Fibroblast of lung (primary cell): ENCODE results near the gene SGMS2. TPM values are rescaled to one million over a fixed set of nuclear protein-coding genes. Genes with fewer than 3 reads are reported as not detected.

ENCODE experiments used
- DNase-seq, 2 donors: peaks; one replicate each; pipeline versions ENCODE4 v3.0.0 to v3.0.0-alpha.2; 2010; ENCODE audit warnings: low read depth in 2 of 2
- H2AFZ ChIP-seq: 2 replicates; pipeline ENCODE4 v1.5.1; 2012; ENCODE audit warnings: low read length, control low read depth, inconsistent platforms
- H3K27ac ChIP-seq: 2 replicates; pipeline ENCODE4 v1.5.1; 2011; ENCODE audit warnings: low read length, control low read depth; ENCODE audit not compliant: insufficient read depth
- H3K27me3 ChIP-seq: 2 replicates; pipeline ENCODE4 v1.5.1; 2011; ENCODE audit warnings: mild to moderate bottlenecking, low read length; ENCODE audit not compliant: control insufficient read depth, insufficient read depth
- H3K36me3 ChIP-seq: 2 replicates; pipeline ENCODE4 v1.5.1; 2011; ENCODE audit warnings: low read length; ENCODE audit not compliant: control insufficient read depth, insufficient read depth
- H3K4me1 ChIP-seq: 2 replicates; pipeline ENCODE4 v1.5.1; 2011; ENCODE audit warnings: low read length; ENCODE audit not compliant: control insufficient read depth, insufficient read depth; ENCODE audit errors: extremely low read depth
- H3K4me2 ChIP-seq: 2 replicates; pipeline ENCODE4 v1.5.1; 2011; ENCODE audit warnings: low read length, control low read depth; ENCODE audit not compliant: insufficient read depth; ENCODE audit errors: extremely low read depth
- H3K4me3 ChIP-seq, 4 experiments: fragments of 200-600 bp in 1 of 4; sonication (generic) in 1 of 4; replicated peaks in 1 of 4; 2 replicates each; pipeline ENCODE4 v1.5.1; 2011 to 2016; ENCODE audit warnings: low read length in 4 of 4, low read depth in 3 of 4, mild to moderate bottlenecking in 3 of 4, control low read depth in 2 of 4, inconsistent platforms in 1 of 4, mixed read lengths in 1 of 4; ENCODE audit not compliant: insufficient read depth in 1 of 4; ENCODE audit errors: control extremely low read depth in 1 of 4
- H3K79me2 ChIP-seq: 2 replicates; pipeline ENCODE4 v1.5.1; 2012; ENCODE audit warnings: mild to moderate bottlenecking, low read length, inconsistent platforms; ENCODE audit not compliant: control insufficient read depth, insufficient read depth
- H3K9ac ChIP-seq: 2 replicates; pipeline ENCODE4 v1.5.1; 2011; ENCODE audit warnings: mild to moderate bottlenecking, low read length, control low read depth; ENCODE audit not compliant: insufficient read depth
- H3K9me3 ChIP-seq: 2 replicates; pipeline ENCODE4 v1.5.1; 2012; ENCODE audit warnings: low read depth, low read length; ENCODE audit not compliant: control insufficient read depth, insufficient read depth
- H4K20me1 ChIP-seq: 2 replicates; pipeline ENCODE4 v1.5.1; 2011; ENCODE audit warnings: low read length; ENCODE audit not compliant: control insufficient read depth, insufficient read depth; ENCODE audit errors: extremely low read depth
- EZH2 ChIP-seq: IDR thresholded peaks from 2 replicates; pipeline ENCODE4 v1.5.1; 2012; ENCODE audit warnings: low read length, control low read depth, mild to moderate bottlenecking; ENCODE audit errors: missing control alignments
- polyA plus RNA-seq, 2 donors: library from polyadenylated mRNA; depleted of rRNA in 1 of 2; stranded (reverse) in 1 of 2; unstranded in 1 of 2; fragments of >200 nt; gene quantifications; 2 replicates each; pipeline ENCODE4 v1.2.1, GENCODE V29; 2011 to 2012; ENCODE audit warnings: missing spikeins in 1 of 2
- total RNA-seq: library from RNA; depleted of rRNA; stranded (reverse); fragments of >200 nt; gene quantifications from 2 replicates; pipeline ENCODE4 v1.2.1, GENCODE V29; 2014
- TF ChIP-seq, protein P1 (sequence below), 2 donors: IDR thresholded peaks in 1 of 2; conservative IDR thresholded peaks in 1 of 2; 1 replicate in 1 of 2; 2 replicates in 1 of 2; pipeline ENCODE4 v1.5.1; 2011 to 2012; ENCODE audit warnings: low read length in 2 of 2, control low read depth in 1 of 2, inconsistent platforms in 1 of 2, low read depth in 1 of 2, mild to moderate bottlenecking in 1 of 2

SGMS2 gene
- total and polyA plus RNA-seq, 2 donors (not counting 1 experiment from before 2014, with no cell fraction given): 63.7 to 82.7 TPM

DNA sequence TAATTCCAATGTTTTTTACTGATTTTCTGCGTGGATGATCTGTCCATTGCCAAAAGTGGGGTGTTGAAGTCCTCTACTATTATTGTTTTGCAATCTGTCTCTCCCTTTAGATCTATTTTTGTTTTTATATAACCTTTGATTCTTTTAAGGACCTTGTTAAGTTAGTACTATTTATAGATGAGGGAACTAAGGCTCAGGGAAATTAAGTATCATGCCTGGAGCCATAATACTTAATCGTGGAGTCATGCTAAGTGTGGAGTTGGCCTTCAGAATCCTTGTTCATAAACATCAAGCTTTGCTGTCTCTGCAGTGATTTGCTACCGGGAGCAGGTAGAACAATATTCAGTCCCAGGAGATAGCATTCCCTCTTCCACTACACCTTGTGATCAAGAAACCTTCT is 31.0 kb downstream of the SGMS2 start:
- Histone ChIP-seq H3K79me2 (peaks cover 5% of the 10 kb centered on the region), H4K20me1 (no peaks in the 10 kb centered on the region), H3K9me3 (no peaks in the 10 kb centered on the region), H3K9ac (no peak overlapping the region), H3K4me1 (no peaks in the 10 kb centered on the region), H3K36me3 (no peaks in the 10 kb centered on the region), H3K27me3 (no peaks in the 10 kb centered on the region), H3K4me2 (no peak overlapping the region), H3K4me3 (no peak overlapping the region), H3K27ac (no peak overlapping the region), H2AFZ (no peak overlapping the region)
- TF ChIP-seq, protein P1, sequence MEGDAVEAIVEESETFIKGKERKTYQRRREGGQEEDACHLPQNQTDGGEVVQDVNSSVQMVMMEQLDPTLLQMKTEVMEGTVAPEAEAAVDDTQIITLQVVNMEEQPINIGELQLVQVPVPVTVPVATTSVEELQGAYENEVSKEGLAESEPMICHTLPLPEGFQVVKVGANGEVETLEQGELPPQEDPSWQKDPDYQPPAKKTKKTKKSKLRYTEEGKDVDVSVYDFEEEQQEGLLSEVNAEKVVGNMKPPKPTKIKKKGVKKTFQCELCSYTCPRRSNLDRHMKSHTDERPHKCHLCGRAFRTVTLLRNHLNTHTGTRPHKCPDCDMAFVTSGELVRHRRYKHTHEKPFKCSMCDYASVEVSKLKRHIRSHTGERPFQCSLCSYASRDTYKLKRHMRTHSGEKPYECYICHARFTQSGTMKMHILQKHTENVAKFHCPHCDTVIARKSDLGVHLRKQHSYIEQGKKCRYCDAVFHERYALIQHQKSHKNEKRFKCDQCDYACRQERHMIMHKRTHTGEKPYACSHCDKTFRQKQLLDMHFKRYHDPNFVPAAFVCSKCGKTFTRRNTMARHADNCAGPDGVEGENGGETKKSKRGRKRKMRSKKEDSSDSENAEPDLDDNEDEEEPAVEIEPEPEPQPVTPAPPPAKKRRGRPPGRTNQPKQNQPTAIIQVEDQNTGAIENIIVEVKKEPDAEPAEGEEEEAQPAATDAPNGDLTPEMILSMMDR (conservative IDR thresholded peaks at IDR 0.05 in 1 of 2, IDR thresholded peaks at IDR 0.05 in 1 of 2; ENCODE audit: low read depth in 1 of 2, low read length in 2 of 2): no peak
- DNase-seq: no peak

DNA sequence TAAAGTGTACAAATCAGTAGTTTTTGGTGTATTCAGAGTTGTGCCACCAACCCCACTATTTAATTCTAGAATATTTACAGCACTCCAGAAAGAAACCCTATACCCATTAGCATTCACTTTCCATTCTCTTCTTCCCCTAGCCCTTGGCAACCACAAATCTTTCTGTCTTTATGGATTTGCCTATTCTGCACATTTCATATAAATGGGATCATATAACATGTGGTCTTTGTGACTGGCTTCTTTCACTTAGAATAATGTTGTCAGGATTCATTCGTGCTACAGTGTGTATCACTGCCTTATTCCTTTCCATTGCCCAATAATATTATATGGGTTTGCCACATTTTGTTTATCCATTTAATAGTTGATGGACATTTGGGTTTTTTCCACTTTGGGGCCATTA is 32.2 kb downstream of the SGMS2 start:
- Histone ChIP-seq H3K9me3 (no peaks in the 10 kb centered on the region), H2AFZ (no peak overlapping the region), H3K27ac (no peak overlapping the region), H3K79me2 (peaks cover 3% of the 10 kb centered on the region), H3K27me3 (no peaks in the 10 kb centered on the region), H3K4me3 (no peak overlapping the region), H3K4me1 (no peaks in the 10 kb centered on the region), H3K4me2 (no peak overlapping the region), H4K20me1 (no peaks in the 10 kb centered on the region), H3K9ac (no peak overlapping the region), H3K36me3 (no peaks in the 10 kb centered on the region)
- no peak for DNase-seq
- TF ChIP-seq EZH2: no peak
- TF ChIP-seq, protein P1 (conservative IDR thresholded peaks at IDR 0.05 in 1 of 2, IDR thresholded peaks at IDR 0.05 in 1 of 2; ENCODE audit: low read depth in 1 of 2, low read length in 2 of 2): no peak

DNA sequence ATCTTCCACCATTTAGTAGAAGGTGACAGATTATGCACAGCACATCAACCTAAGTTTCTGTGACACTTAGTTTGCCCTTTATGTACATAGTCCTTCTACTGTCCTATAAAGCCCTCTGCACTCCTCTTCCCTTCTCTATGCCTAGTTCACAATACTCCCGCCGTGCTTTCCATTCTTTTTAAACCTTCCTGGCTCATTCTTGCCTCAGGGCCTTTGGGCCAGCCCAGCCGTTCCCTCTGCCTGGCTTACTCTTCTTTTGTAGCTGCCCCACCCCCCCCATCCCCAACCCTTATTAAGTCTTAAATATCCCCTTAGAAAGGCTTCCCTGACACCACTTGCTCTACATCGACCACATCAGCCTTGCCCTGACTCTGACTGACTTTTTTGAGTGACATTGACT is 33.0 kb downstream of the SGMS2 start:
- Histone ChIP-seq H3K27me3 (no peaks in the 10 kb centered on the region), H3K4me3 (no peak overlapping the region), H4K20me1 (no peaks in the 10 kb centered on the region), H3K36me3 (no peaks in the 10 kb centered on the region), H2AFZ (no peak overlapping the region), H3K9me3 (no peaks in the 10 kb centered on the region), H3K4me2 (no peak overlapping the region), H3K4me1 (peaks cover under 1% of the 10 kb centered on the region), H3K79me2 (peaks cover 3% of the 10 kb centered on the region), H3K27ac (no peak overlapping the region), H3K9ac (no peak overlapping the region)
- no peak for DNase-seq
- TF ChIP-seq EZH2: no peak
- TF ChIP-seq, protein P1 (conservative IDR thresholded peaks at IDR 0.05 in 1 of 2, IDR thresholded peaks at IDR 0.05 in 1 of 2; ENCODE audit: low read depth in 1 of 2, low read length in 2 of 2): no peak
